SKM-1 treated with dmso at 0.1 percent for 144 hours (cell line): ENCODE data around the gene RASA3.

ENCODE experiments used
- DNase-seq: peaks from one replicate; lab custom pipeline; 2025; ENCODE audit not compliant: unreplicated experiment; lab: John Stamatoyannopoulos, UW

RASA3 gene

GRCh38 chr13:114038900-114039299 lies 93.5 kb downstream of the RASA3 start:
- DNase-seq = no peak

- DNase-seq = no peak
Measured at GRCh38 chr13:114038211-114038613, 94.2 kb downstream of the RASA3 start.

GRCh38 chr13:114037674-114038073 lies 94.7 kb downstream of the RASA3 start:
- no peak for DNase-seq

DNA sequence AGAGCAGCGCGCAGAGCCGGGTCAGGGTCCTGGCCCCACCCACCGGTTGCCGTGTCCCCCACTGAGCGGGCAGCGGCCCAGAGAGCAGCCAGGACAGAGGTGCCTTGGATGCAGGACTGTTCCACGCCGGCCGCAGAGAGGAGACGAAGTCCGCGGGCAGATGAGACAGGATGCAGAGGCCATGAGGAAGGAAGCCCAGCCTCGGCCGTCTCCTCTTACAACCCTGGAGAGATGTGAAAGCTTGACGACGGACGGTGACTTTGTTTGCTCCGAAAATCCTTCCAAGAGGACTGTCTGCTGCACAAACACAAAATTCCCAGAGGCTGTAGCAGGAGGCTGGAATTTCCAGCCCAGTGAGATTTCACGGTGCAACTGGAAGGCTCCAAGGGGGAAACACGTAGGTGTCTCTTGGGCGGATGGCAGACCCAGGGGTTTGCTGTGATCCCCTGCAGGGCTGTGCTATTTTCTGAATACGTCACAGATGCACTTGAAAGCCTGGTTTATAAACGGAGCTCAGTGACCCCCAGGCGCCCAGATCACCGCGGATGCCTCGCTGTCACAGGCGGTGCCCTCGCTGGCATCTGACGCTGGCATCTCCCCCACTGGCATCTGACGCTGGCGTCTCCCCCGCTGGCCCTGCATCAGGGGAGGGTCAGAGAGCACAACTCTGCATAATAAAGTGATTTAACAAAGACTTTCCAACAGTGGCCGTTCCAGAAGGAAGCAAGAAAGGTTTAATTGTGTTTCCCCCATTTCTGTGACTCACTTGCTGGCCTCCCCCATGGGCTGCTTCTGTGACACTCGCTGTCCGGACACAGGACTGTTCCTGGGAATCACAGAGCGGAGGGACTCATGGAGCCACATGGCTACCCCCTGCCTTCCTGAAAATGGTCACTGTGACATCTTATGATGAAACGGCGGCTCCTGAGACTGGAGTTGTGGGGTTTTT lies 96.6 kb downstream of the RASA3 start:
- DNase-seq = no peak

GRCh38 chr13:114035186-114035582 lies 97.2 kb downstream of the RASA3 start:
- no peak for DNase-seq

DNA sequence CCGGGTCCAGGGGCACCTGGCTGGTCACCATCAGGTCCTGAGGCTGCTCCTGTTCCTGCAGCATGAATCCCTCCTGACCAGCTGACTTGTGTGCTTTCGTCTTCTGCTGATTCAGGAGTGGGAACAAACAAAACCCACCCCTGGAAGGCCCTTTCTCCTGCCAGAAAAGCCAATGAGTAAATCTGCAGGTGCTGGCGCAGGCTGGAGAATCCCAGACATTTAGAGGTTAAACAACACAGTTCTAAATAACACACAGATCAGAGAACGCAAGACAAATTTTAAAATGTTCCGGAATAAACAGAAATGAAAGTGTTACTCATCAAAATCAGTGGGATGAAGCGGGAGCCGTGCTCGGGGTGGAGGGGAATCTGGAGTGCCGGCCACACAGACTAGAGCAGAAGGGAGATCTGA lies 97.9 kb downstream of the RASA3 start:
- DNase-seq = no peak

DNA sequence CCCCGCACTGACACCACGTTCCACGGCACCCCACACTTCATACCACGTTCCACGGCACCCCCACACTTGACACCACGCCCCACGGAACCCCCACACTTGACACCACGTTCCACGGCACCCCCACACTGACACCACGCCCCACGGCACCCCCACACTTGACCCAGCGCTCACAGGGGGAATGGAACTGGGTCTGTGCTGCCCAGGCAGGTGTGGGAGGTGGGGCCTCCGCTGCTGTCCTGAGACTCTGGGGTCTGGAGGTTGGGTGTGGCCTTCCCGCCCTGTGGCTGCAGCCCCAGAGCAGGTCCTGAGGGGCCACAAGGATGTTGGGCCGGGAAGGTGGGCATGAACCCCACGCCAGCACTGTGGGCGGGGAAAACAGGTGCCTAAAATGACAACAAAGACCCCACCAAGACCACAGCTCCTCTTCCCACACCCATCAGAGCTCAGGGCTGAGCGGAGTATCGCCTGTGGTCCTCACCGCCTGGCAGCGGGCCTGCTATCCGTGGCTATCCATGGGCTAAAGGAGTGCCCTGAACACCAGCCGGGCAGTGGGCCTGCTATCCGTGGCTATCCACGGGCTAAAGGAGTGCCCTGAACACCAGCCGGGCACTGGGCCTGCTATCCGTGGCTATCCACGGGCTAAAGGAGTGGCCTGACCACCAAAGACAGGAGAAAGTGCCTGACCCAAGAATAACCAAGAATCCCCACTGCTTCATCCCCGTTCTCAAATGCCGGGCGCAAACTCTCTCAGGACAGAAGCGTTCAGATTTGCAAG lies 98.7 kb downstream of the RASA3 start:
- DNase-seq = no peak

GRCh38 chr13:114032126-114032799 lies 100.2 kb downstream of the RASA3 start:
- no peak for DNase-seq

GRCh38 chr13:114031631-114032030 lies 100.8 kb downstream of the RASA3 start:
- DNase-seq = no peak

GRCh38 chr13:114030666-114031610 lies 101.5 kb downstream of the RASA3 start:
- DNase-seq = no peak

- no peak for DNase-seq
Measured at GRCh38 chr13:114029866-114030625, 102.4 kb downstream of the RASA3 start.

- DNase-seq = no peak
Measured at GRCh38 chr13:114027826-114028225, 104.6 kb downstream of the RASA3 start.

DNA sequence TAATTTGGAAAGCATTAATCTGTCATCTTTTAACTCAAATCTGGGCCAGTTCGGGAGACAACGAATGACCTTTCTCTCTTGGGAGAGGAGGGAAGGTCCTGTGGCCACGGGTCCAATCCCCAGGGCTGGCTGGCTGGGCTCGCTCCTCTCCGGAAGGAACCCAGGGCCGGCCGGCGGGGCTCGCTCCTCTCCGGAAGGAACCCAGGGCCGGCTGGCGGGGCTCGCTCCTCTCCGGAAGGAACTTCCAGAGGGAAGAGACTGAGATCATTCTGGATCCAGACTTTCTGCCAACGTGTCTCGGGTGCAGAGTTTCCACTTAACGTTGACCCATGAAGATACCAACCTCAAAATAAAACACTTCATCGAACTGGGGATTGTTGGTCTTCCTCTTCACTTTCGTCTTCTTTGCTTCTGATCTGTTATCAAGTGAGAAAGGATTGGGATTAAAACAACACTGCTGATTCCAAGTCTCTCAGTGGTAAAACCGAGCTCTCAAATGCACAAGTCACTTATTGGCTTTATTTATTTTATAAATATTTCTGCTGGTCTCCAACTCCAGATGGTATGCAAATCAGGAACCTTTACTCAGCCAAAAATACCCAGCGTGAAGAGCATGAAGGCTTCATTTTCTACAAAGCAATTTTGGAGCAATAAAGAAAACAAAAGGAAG lies 105.2 kb downstream of the RASA3 start:
- no peak for DNase-seq

DNA sequence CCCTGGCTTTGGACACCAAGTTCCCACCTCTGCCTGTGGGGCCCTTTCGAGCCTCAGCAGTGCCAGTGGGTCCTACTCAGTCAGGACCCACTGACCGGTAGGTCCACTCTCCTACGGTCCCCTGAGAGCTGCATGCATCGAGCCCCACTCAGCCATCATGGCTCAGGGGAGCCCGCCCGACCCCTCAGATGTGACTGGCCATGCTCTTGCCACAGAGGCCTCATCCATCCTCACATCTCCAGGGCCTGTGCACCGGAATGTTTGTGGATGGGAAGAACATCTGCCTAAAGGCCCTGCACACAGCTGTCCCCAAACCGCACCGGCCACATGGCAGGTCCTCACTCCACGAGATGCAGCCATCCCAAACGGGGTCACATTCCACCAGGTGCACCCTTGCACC lies 105.9 kb downstream of the RASA3 start:
- no peak for DNase-seq

- no peak for DNase-seq
Measured at GRCh38 chr13:114025714-114026431, 106.5 kb downstream of the RASA3 start.

- no peak for DNase-seq
Measured at GRCh38 chr13:114025405-114025713, 107.1 kb downstream of the RASA3 start.

GRCh38 chr13:114024603-114025404 lies 107.6 kb downstream of the RASA3 start:
- DNase-seq = no peak
